GM19395 (cell line): ENCODE measurements around the gene STXBP4.

Experiments
- ATAC-seq: cut with Tn5 transposase; IDR thresholded peaks from one replicate; pipeline ENCODE4 v1.9.1; 2021; ENCODE audit warnings: mild to moderate bottlenecking, moderate library complexity; ENCODE audit not compliant: unreplicated experiment

The STXBP4 gene, protein sequence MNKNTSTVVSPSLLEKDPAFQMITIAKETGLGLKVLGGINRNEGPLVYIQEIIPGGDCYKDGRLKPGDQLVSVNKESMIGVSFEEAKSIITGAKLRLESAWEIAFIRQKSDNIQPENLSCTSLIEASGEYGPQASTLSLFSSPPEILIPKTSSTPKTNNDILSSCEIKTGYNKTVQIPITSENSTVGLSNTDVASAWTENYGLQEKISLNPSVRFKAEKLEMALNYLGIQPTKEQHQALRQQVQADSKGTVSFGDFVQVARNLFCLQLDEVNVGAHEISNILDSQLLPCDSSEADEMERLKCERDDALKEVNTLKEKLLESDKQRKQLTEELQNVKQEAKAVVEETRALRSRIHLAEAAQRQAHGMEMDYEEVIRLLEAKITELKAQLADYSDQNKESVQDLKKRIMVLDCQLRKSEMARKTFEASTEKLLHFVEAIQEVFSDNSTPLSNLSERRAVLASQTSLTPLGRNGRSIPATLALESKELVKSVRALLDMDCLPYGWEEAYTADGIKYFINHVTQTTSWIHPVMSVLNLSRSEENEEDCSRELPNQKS

GRCh38 chr17:54968262-54968987 lies at the start of gene STXBP4, which contains the start of gene COX11:
Gene STXBP4 (plus strand): TSS chr17:54968765. CDS start chr17:54986220, 17,455 bp downstream.
Gene COX11 (minus strand): TSS chr17:54968654. CDS start chr17:54968646, 8 bp downstream.
- peak; percentile 89 for ATAC-seq

DNA sequence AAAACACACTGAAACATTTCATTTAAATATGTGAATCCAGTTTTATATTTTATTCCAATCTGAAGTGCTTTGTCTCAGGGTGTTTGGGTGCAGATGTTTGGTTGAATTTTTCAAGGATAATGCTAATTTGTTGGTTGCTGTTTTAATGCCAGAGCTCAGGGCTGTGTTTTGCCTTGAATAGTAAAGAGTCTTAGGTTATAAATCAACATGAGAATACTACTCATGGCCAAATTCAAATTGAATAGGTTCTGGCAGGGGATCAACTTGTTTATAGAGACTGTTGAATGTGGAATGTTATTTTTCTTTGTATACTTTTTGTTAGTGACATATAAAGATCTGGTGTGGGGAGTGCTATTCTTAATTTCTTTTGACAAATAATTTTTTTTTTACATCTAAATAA lies 49.1 kb upstream of the STXBP4 start:
- no peak for ATAC-seq

- no peak for ATAC-seq
These were observed 47.7 kb upstream of the STXBP4 start for GRCh38 chr17:54920819-54921218.

- no peak for ATAC-seq
These were observed 44.2 kb upstream of the STXBP4 start for GRCh38 chr17:54924405-54924804.

DNA sequence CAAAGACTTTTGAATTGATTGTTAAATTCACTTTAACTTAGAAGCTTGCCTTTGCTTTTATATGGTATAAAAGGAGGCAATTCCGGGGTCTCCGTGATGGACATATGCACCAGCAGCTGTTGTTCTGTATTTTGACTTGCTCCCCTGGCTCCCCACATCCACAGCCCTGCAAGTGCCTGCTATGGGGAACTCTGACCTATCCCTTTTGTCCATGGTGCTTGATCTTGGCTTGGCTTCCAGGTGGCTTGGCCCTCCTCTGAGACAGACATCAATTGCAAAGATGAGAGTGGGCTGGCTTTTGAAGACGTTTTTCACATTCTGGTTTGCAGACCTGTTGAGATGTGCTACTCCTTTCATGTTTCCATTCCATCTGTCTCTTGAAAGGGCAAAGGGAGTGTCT lies 41.0 kb upstream of the STXBP4 start:
- no peak for ATAC-seq

GRCh38 chr17:54932711-54933110 lies 35.9 kb upstream of the STXBP4 start:
- ATAC-seq: no peak

DNA sequence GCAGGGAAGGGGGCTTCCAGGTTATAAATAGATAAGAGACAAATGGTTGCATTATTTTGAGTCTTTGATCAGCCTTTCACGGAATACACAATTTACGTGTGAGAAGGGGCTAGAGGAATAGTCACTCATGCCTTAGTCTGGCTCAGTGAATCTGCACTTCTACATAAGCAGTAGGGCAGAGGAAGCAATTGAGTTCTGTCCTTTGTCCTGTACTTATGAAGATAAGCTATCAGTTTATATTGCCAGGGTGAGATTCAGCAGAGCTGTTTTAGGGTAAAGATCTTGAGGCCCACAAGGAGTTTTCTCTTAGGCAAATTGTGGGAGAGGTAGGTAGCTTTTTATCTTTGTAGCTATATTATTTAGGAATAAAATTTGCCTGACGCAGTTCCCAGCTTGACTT lies 34.6 kb upstream of the STXBP4 start:
- ATAC-seq: no peak

GRCh38 chr17:54935471-54935870 lies 33.1 kb upstream of the STXBP4 start:
- no peak for ATAC-seq

DNA sequence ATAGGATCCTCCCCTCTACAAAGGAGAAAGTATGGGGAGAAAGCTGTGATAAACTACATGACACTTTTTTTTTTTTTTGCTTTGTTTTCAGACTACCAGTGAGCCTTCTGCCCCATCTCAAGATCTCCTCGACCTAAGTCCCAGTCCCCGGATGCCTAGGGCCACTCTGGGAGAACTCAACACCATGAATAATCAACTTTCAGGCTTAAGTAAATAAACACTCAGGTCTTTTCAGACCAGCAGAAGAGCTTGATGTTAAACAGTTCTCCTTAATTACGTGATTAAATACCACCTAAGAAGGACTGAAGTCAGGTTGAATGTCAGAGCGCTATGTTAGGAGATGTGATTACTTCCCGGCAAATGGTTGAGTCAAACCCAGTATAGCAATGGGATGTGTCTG lies 31.5 kb upstream of the STXBP4 start:
- ATAC-seq: no peak

DNA sequence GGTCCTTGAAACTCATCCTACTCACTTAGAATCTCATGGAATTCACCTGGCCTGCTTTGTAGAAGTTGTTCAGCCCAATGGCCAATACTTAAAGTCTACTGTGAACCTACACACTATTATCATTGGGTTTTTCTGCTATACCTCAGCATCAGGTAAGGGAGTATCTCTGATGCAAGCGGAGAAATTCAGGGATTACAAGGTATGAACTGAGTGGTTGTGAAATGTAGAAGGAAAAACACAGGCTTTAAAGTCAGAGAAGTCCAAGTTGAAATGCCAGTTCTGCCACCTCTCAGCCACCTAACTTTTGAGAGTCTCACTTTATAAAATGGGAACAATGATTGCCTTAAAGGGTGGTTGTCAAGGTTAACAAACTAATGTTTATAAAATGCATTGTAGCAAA lies 31.1 kb upstream of the STXBP4 start:
- no peak for ATAC-seq

- ATAC-seq: no peak
These were observed 27.3 kb upstream of the STXBP4 start for GRCh38 chr17:54941285-54941684.

DNA sequence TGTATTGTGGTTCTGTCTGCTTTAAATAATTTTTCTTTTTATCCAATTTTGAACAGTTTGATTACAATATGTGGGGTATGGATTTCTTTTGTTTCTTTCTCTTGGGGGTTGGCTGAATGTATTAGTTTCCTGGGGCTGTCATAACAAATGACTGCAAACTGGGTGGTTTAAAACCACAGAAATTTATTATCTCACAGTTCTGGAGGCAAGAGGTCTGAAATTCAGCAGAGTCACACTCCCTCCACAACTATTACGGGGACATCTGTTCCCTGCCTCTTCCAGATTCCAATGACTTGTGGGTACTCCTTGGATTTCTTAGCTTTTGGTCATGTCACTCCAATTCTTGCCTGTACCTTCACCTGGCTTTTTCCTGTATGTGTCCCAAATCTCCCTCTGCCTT lies 23.8 kb upstream of the STXBP4 start:
- no peak for ATAC-seq

- no peak for ATAC-seq
These were observed 23.3 kb upstream of the STXBP4 start for GRCh38 chr17:54945231-54945630.

DNA sequence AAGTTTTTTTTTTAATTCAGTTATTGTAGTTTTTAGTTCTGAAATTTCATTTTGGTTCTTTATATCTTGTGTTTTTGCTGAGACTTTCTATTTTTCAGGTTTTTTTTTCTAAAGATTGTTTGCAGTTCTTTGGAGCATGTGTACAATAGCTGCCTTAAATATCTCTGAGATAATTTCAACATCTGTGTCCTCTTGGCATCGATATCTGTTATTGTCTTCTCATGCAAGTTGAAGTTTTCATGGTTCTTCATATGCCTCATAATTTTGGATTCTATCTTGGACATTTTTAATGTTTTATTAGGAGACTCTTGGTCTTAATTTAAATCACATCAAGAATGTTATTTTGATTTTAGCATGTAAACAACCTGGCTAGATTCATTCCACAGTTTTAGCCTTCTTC lies 22.9 kb upstream of the STXBP4 start:
- ATAC-seq: no peak

DNA sequence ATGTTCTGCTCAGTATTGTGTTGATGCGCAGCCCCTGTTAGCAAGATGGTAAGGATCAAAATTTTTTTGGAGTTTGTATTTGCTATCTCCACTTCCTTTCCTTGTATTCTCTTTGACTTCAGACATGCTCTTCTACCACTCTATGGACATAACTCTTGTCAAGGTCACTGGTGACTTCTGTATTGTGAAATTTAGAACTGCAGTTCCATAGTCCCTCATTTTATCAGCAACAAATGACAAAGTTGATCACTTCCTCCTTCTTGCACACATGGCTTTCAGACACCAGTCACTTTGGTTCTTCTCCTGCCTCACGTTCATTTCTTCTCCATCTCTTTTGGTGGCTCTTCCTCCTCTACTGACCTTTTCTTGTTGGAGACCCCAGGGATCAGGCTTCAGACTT lies 21.2 kb upstream of the STXBP4 start:
- no peak for ATAC-seq

- ATAC-seq: peak; percentile 54
These were observed 20.2 kb upstream of the STXBP4 start for GRCh38 chr17:54948380-54948779.

GRCh38 chr17:54950116-54950515 lies 18.4 kb upstream of the STXBP4 start:
- ATAC-seq: no peak

- ATAC-seq: no peak
These were observed 17.3 kb upstream of the STXBP4 start for GRCh38 chr17:54951286-54951685.

- ATAC-seq: no peak
These were observed 11.8 kb upstream of the STXBP4 start for GRCh38 chr17:54956791-54957190.

DNA sequence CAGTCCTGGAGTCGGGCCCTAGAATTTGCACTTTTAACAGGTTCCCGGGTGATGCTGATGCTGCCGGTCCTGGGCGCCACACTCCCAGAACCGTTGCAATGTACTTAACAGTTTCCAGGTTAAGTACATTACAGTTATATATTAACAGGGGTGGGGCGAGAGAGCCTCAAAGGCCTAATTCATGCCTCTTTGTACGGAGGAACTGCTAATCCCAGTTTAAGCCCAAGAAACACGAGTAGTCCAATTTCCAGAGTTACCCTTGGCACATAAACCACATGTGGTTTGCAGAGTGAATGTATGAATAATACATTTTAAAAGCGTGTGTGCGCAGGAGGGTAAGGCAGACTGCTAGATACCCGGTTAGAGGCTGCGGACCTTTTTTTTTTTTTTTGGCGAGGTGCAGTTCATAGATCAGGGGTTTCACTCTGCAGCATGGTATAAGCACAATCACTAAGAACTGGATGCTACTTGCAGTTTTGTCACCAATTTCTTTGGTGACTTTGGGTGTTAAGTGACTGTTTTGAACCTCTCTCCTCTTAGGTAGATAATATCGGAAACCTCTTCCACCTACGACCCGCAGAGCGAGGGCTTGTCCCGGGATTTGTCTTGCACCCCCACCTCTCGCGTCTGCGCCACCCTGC lies 824 bp upstream of the STXBP4 start:
- ATAC-seq: peak; percentile 35

GRCh38 chr17:54968988-54969332 lies 395 bp downstream of the STXBP4 start:
- ATAC-seq: peak; percentile 40
